Immature natural killer cell (primary cell): ENCODE measurements around the gene ERBIN. TPM values are rescaled to one million over a fixed set of nuclear protein-coding genes. Genes with fewer than 3 reads are reported as not detected.
A peak's percentile ranks its signal among the peaks of the same experiment; 100 is the strongest.

Experiments
- DNase-seq, 3 donors: peaks; one replicate each; pipeline ENCODE4 v3.0.0; 2022; ENCODE audit warnings: mixed read lengths in 1 of 3
- H3K27ac Mint-ChIP-seq, 6 donors: one replicate each; pipeline ENCODE4 v1.8.0; 2020; ENCODE audit warnings: mixed read lengths in 6 of 6, mild to moderate bottlenecking in 5 of 6, inconsistent platforms in 4 of 6, moderate library complexity in 3 of 6
- H3K27me3 Mint-ChIP-seq, 3 donors: one replicate each; pipeline ENCODE4 v1.8.0; 2020 to 2021; ENCODE audit warnings: low read depth in 3 of 3, mild to moderate bottlenecking in 3 of 3, mixed read lengths in 3 of 3, moderate library complexity in 3 of 3, inconsistent platforms in 1 of 3
- H3K36me3 Mint-ChIP-seq, 3 donors: one replicate each; pipeline ENCODE4 v1.8.0; 2020; ENCODE audit warnings: mixed read lengths in 3 of 3, inconsistent platforms in 2 of 3, mild to moderate bottlenecking in 2 of 3
- H3K4me1 Mint-ChIP-seq, 2 donors: one replicate each; pipeline ENCODE4 v1.8.0; 2020; ENCODE audit warnings: inconsistent platforms in 2 of 2, mild to moderate bottlenecking in 2 of 2, mixed read lengths in 2 of 2, moderate library complexity in 1 of 2
- H3K4me3 Mint-ChIP-seq, 5 donors: one replicate each; pipeline ENCODE4 v1.8.0; 2020; ENCODE audit warnings: mild to moderate bottlenecking in 5 of 5, mixed read lengths in 5 of 5, inconsistent platforms in 3 of 5, moderate library complexity in 3 of 5
- H3K9me3 Mint-ChIP-seq, 6 donors: one replicate each; pipeline ENCODE4 v1.8.0; 2020; ENCODE audit warnings: mild to moderate bottlenecking in 6 of 6, mixed read lengths in 6 of 6, inconsistent platforms in 4 of 6, moderate library complexity in 3 of 6
- polyA plus RNA-seq, 3 donors: library from polyadenylated mRNA; unstranded; fragments of 300-500 nt; fragmentation: Illumina TruSeq; gene quantifications; one replicate each; pipeline ENCODE4 v1.2.3, GENCODE V29; 2021

Gene ERBIN
- polyA plus RNA-seq, 3 donors from 2014 or later: 38.3 to 75.1 (median 40.6) TPM

DNA sequence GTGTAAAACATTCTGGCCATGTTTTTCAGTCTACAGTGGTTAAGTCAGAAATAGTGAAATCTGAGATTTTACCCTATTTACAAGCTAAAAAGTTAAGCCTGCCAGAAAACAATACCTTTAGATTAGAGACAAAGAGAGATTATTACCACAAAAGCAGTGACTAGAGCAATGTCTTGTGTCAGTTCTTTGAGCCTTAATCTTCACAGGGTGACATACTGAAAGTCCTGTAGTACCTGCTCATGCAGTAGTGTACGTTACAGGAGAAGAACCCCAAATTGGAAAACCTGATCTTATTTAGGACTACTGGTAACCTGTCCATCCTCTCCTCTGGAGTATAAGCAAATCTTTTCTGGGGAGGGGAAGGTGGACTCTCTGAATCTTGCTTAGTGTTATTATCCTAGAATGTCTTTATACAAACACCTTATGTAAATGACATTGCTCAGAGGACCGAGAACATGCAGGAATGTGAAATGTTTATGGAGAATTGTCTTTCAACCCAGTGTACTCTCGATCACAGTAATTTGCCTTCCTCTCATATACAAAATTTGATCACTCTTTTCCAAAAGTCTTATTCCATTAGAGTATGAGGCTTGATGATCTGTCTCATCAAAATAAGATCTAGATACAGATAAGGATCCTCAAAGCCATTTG is 55.7 kb downstream of the ERBIN start:
- peak overlapping the region in 1 of 5 donors; percentile 1 for H3K4me3 Mint-ChIP-seq
- no peaks in the 10 kb centered on the region for H3K36me3 Mint-ChIP-seq
- H3K9me3 Mint-ChIP-seq: no peaks in the 10 kb centered on the region
- peaks cover 0 to 5% (median 0%) of the 10 kb centered on the region in 3 donors for H3K27me3 Mint-ChIP-seq
- peak overlapping the region in 5 of 6 donors; percentile 6 to 76 (median 43) for H3K27ac Mint-ChIP-seq
- no peak for DNase-seq
- H3K4me1 Mint-ChIP-seq: peaks cover 86 to 93% of the 10 kb centered on the region in 2 donors

DNA sequence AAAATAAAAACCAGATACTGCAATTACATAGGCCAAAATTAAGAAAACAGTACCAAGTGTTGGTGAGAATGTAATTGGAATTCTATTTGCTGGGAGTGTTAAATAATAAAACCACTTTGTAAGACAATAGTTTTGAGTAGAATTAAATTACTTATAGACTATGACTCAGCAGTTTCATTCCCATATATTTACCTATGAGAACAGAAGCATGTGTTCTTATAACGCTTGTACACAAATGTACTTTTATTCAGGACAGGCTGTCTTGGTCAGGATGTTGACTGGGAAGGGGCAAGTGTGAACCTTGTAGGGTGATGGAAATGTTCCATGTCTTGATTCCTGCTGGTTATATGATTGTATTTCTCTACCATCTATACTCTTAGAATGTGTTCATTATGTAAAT is 56.3 kb downstream of the ERBIN start:
- no peak for DNase-seq
- peak overlapping the region in 5 of 6 donors; percentile 6 to 76 (median 43) for H3K27ac Mint-ChIP-seq
- H3K4me1 Mint-ChIP-seq: peaks cover 88 to 96% of the 10 kb centered on the region in 2 donors
- no peak overlapping the region for H3K4me3 Mint-ChIP-seq
- H3K36me3 Mint-ChIP-seq: no peaks in the 10 kb centered on the region
- H3K9me3 Mint-ChIP-seq: no peaks in the 10 kb centered on the region
- peaks cover 0 to 5% (median 0%) of the 10 kb centered on the region in 3 donors for H3K27me3 Mint-ChIP-seq

DNA sequence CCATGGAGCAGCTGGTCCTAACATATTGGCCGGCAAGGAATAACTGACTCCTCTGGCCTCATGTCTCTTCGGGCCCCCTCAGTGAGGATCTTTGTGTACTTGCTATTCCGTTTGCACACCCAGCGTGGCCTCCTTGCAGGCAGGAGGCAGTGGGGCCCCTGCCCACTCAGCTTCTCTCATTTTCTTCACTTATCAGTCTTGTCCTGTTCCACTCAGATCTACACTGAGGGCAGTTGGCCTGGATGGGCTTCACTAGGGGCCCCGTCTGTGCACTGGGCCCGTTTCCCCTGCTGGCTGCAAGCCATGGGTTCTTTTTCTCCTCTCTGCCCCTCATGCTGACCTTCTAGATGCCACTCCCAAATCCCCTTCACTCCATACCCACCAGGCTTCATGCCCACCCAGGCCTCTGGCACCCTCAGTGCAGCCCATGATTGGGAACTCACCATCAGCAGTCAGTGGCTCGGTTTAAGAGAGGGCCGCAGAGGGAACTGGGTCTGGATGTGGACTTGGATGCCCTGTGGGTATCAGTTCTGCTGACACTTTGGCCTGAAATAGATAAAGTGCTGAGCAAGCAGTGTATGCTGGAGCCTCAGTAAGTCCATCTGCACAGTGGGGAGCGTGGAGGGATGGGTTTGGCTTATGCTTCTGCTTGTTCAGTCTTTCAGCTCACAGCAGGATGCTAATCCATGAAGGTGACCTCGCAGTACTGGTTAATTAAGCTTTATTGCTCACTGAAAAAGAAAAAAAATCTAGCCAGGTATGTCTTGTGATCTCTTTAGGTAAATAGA is 57.9 kb downstream of the ERBIN start:
- H3K27me3 Mint-ChIP-seq: peaks cover 0 to 5% (median 0%) of the 10 kb centered on the region in 3 donors
- H3K4me3 Mint-ChIP-seq: peak overlapping the region in 2 of 5 donors; percentile 26 to 37
- H3K4me1 Mint-ChIP-seq: peaks cover 81 to 88% of the 10 kb centered on the region in 2 donors
- H3K9me3 Mint-ChIP-seq: no peaks in the 10 kb centered on the region
- peak overlapping the region in 5 of 6 donors; percentile 12 to 82 (median 60) for H3K27ac Mint-ChIP-seq
- no peaks in the 10 kb centered on the region for H3K36me3 Mint-ChIP-seq
- no peak for DNase-seq

DNA sequence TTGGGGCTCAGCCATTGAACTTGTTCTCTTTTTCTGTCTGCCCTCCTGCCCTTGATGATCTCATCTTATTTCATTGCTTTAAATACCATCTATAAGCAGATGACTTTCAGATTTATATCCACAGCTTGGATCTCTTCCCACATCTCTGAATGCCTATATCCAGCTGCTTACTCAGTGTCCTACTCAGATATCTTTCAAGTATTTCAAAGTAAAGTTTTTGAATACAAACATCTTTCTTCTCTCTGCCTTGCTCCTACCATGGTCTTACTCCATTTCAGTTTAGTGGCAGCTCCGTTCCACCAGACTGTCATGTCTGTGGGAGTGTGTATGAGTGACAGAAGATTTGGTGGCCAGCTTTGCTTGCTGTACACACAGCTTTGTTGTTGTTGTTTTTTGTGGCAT is 59.7 kb downstream of the ERBIN start:
- Mint-ChIP-seq H3K27me3 (peaks cover 0 to 5% (median 4%) of the 10 kb centered on the region in 3 donors), H3K9me3 (no peaks in the 10 kb centered on the region), H3K4me1 (peaks cover 72 to 81% of the 10 kb centered on the region in 2 donors), H3K4me3 (peak overlapping the region in 1 of 5 donors; percentile 44), H3K36me3 (no peaks in the 10 kb centered on the region), H3K27ac (peak overlapping the region in 4 of 6 donors; percentile 5 to 42 (median 18))
- no peak for DNase-seq

DNA sequence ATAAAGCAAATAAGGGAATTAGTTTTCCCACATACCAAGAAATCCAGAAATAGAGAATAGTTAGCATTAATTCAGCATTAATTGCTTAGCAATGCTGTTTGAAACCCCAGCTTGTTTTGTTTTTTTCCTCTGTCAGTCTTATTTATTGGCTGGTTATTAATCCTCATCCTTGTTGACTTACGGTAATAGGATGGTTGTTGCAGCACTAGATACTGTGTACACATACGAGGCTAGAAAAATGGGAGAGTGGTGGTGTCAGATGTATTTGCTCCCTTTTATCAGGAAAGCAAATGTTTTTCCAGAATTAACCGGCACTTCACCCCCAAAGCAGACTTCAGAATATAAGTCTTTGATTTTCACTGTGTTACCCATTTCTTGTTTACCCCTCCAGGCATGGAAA is 60.4 kb downstream of the ERBIN start:
- H3K9me3 Mint-ChIP-seq: no peaks in the 10 kb centered on the region
- peak overlapping the region in 5 of 6 donors; percentile 6 to 74 (median 37) for H3K27ac Mint-ChIP-seq
- no peak for DNase-seq
- no peak overlapping the region for H3K4me3 Mint-ChIP-seq
- no peaks in the 10 kb centered on the region for H3K36me3 Mint-ChIP-seq
- H3K4me1 Mint-ChIP-seq: peaks cover 66 to 73% of the 10 kb centered on the region in 2 donors
- H3K27me3 Mint-ChIP-seq: peaks cover 0 to 5% (median 4%) of the 10 kb centered on the region in 3 donors

DNA sequence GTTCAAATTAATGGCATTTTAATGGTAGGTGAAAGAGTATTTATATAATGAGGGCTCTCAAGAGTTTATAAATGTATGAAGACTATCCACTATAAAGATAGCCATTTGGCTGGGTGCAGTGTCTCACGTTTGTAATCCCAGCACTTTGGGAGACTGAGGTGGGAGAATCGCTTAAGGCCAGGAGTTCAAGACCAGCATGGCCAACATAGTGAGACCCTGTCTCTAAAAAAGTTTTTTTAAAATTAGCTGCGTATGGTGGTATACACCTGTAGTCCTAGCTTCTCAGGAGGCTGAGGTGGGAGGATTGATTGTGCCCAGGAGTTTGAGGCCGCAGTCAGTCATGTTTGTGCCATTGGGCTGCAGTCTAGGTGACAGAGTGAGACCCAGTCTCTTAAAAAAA is 61.6 kb downstream of the ERBIN start:
- Mint-ChIP-seq H3K4me1 (peaks cover 59 to 62% of the 10 kb centered on the region in 2 donors), H3K27me3 (peaks cover 0 to 5% (median 4%) of the 10 kb centered on the region in 3 donors), H3K9me3 (no peaks in the 10 kb centered on the region), H3K27ac (peak overlapping the region in 2 of 6 donors; percentile 23 to 57), H3K4me3 (no peak overlapping the region), H3K36me3 (no peaks in the 10 kb centered on the region)
- no peak for DNase-seq

DNA sequence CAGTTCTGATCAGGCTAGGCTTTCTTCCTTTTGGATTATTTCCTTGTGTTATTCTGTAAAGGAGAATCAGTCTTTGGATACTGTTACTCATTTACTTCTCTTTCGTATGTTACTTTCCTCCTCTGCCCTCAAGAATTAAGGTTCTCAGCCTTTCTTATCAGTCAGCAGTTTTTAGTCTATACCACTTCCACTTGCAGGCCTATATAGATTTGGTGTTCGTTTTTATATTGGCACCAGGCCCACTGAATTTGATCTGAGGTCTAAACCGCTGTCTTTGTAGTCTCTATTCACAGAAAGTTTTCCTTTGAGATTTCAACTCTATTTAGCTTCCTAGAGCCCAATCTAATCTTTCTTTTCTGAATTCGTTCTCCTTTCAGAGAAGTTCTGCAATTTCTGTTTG is 62.8 kb downstream of the ERBIN start:
- Mint-ChIP-seq H3K36me3 (no peaks in the 10 kb centered on the region), H3K27ac (peak overlapping the region in 5 of 6 donors; percentile 51 to 89 (median 72)), H3K9me3 (no peaks in the 10 kb centered on the region), H3K4me3 (peak overlapping the region in 2 of 5 donors; percentile 15 to 36), H3K27me3 (peaks cover 0 to 5% (median 4%) of the 10 kb centered on the region in 3 donors), H3K4me1 (peaks cover 54 to 60% of the 10 kb centered on the region in 2 donors)
- no peak for DNase-seq

DNA sequence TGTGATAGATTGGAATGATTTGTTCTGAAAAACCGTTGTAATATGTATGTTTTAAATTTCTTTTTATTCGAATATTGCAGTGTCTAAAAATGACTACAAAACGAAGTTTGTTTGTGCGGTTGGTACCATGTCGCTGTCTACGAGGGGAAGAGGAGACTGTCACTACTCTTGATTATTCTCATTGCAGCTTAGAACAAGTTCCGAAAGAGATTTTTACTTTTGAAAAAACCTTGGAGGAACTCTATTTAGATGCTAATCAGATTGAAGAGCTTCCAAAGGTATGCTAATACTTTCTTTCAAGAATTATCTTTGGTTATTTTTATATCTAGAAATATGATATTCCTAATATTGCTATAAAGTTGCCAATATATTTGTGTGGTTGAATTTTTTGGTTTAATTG is 66.3 kb downstream of the ERBIN start:
- H3K36me3 Mint-ChIP-seq: peaks cover 0 to 15% (median 12%) of the 10 kb centered on the region in 3 donors
- H3K9me3 Mint-ChIP-seq: no peaks in the 10 kb centered on the region
- peak overlapping the region in 2 of 6 donors; percentile 17 to 30 for H3K27ac Mint-ChIP-seq
- H3K27me3 Mint-ChIP-seq: peaks cover 0 to 4% (median 0%) of the 10 kb centered on the region in 3 donors
- DNase-seq: no peak
- H3K4me1 Mint-ChIP-seq: peaks cover 48 to 62% of the 10 kb centered on the region in 2 donors
- H3K4me3 Mint-ChIP-seq: no peak overlapping the region

DNA sequence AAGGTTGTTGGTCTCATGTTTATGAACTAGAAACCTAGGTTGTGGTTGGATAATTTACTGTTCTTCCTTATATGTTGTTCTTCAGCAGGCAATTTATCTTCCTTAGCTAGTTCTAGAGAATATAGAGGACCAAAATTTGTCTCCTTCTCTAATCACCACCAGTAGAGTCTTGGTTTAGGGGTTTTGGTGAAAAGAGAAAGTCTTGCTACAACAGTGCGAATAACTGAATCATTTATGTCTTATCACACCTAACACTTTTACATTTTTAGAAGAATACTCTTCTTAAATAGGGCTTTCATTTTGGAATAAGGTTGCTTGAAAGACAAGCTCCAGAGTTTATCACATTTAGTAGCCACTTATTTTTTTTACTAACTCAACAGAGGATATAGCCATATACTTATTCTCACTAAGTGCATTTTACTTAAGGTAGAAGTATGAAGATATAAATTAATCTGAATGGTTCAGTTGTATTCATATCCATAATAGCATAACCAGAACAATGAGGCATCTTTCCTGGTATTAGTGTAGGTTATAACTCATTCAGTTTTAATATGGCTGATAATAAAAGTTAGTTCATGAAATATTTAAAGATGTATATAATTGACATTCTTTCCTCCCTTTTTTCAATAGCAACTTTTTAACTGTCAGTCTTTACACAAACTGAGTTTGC is 67.9 kb downstream of the ERBIN start:
- Mint-ChIP-seq H3K27ac (peak overlapping the region in 5 of 6 donors; percentile 64 to 81 (median 73)), H3K4me3 (no peak overlapping the region), H3K27me3 (peaks cover 0 to 4% (median 0%) of the 10 kb centered on the region in 3 donors), H3K4me1 (peaks cover 41 to 59% of the 10 kb centered on the region in 2 donors), H3K9me3 (no peaks in the 10 kb centered on the region), H3K36me3 (peaks cover 0 to 15% (median 12%) of the 10 kb centered on the region in 3 donors)
- no peak for DNase-seq

DNA sequence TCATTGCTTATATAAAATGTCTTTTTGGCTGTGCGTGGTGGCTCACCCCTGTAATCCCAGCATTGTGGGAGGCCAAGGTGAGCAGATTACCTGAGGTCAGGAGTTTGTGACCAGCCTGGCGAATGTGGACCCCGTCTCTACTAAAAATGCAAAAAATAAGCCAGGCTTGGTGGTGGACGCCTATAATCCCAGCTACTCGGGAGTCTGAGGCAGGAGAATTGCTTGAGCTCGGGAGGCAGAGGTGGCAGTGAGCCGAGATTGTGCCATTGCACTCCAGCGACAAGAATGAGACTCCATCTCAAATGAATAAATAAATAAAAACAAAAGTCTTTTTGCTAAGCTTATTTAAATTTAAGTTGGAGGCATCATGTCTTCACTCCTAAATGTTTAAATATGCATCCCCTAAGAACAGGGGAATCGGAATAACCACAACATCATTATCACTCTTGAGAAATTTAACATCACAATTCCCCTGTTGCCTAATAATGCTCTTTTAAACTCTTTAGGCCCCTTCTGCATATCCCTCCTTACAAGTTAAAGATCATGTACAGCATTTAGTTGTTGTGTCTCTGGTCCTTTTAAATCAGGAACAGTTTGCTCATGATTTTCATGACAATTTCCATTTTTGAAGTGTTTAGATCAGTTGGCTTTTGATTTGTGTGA is 72.8 kb downstream of the ERBIN start:
- H3K4me1 Mint-ChIP-seq: peaks cover 60 to 87% of the 10 kb centered on the region in 2 donors
- H3K27ac Mint-ChIP-seq: peak overlapping the region in 2 of 6 donors; percentile 46 to 73
- no peak for DNase-seq
- H3K36me3 Mint-ChIP-seq: peaks cover 0 to 18% (median 12%) of the 10 kb centered on the region in 3 donors
- H3K9me3 Mint-ChIP-seq: no peaks in the 10 kb centered on the region
- no peak overlapping the region for H3K4me3 Mint-ChIP-seq
- H3K27me3 Mint-ChIP-seq: no peaks in the 10 kb centered on the region

DNA sequence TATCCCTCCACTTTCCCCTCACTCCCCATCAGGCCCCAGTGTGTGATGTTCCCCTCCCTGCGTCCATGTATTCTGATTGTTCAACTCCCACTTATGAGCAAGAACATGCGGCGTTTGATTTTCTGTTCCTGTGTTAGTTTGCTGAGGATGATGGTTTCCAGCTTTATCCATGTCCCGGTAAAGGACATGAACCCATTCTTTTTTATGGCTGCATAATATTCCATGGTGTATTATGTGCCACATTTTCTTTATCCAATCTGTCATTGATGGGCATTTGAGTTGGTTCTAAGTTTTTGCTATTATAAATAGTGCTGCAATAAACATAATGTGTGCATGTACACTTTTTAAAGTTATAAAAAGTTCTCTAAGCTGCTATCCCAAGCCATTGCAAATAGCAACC is 75.6 kb downstream of the ERBIN start:
- Mint-ChIP-seq H3K27ac (peak overlapping the region in 3 of 6 donors; percentile 23 to 50 (median 24)), H3K9me3 (no peaks in the 10 kb centered on the region), H3K4me1 (peaks cover 56 to 80% of the 10 kb centered on the region in 2 donors), H3K27me3 (peaks cover 0 to 4% (median 0%) of the 10 kb centered on the region in 3 donors), H3K36me3 (peaks cover 0 to 22% (median 8%) of the 10 kb centered on the region in 3 donors), H3K4me3 (peak overlapping the region in 1 of 5 donors; percentile 33)
- no peak for DNase-seq

DNA sequence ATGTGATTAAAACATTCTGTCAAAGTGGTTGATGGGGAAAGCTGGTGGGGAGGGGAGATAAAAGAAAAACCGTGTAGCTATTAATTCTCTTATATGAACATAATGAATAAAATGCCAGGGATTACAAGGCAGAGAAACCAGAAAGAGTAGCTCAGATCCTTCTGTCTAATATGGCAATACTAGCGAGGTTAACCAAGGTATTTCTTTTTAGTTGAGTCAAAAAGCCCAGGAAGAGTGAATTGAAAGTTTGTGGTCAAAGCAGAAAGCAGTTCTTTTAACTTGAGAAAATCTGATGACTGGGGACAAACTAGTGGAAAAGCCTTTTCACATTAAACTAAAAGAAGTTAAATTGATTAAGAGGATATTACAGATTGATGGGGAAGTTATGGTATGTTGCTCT is 76.0 kb downstream of the ERBIN start:
- H3K4me1 Mint-ChIP-seq: peaks cover 55 to 77% of the 10 kb centered on the region in 2 donors
- peaks cover 0 to 4% (median 0%) of the 10 kb centered on the region in 3 donors for H3K27me3 Mint-ChIP-seq
- no peaks in the 10 kb centered on the region for H3K9me3 Mint-ChIP-seq
- H3K27ac Mint-ChIP-seq: peak overlapping the region; percentile 6 to 84 (median 37)
- peak overlapping the region in 2 of 5 donors; percentile 2 to 33 for H3K4me3 Mint-ChIP-seq
- H3K36me3 Mint-ChIP-seq: peaks cover 0 to 17% (median 8%) of the 10 kb centered on the region in 3 donors
- DNase-seq: no peak

DNA sequence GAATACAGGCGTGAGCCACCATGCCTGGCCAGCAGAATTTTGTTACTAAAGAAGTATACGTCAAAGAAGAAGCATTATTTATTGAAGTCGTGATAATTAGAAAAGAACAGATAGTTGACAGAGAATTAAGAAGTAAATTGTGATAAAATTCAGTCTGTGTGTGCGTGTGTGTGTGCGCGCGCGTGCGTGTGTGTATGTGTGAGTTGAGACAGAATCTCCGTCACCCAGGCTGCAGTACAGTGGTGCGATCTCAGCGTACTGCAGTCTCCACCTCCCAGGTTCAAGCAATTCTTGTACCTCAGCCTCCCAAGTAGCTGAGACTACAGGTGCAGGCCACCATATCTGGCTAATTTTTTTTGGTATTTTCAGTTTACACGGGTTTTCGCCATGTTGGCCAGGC is 77.8 kb downstream of the ERBIN start:
- Mint-ChIP-seq H3K9me3 (no peaks in the 10 kb centered on the region), H3K27ac (peak overlapping the region in 2 of 6 donors; percentile 32 to 67), H3K4me3 (no peak overlapping the region), H3K36me3 (peaks cover 0 to 20% (median 8%) of the 10 kb centered on the region in 3 donors), H3K4me1 (peaks cover 58 to 86% of the 10 kb centered on the region in 2 donors), H3K27me3 (peaks cover 0 to 4% (median 0%) of the 10 kb centered on the region in 3 donors)
- DNase-seq: no peak
